GM20000 (cell line): Measurements from ENCODE around the gene MRPL14.
A peak's percentile ranks its signal among the peaks of the same experiment; 100 is the strongest.

ENCODE experiments used
- DNase-seq: peaks from one replicate; pipeline ENCODE4 v3.0.0; 2012; ENCODE audit warnings: low spot score
- CTCF ChIP-seq: IDR thresholded peaks from 2 replicates; pipeline ENCODE4 v1.5.1; 2012; ENCODE audit warnings: mild to moderate bottlenecking, control low read depth; ENCODE audit errors: extremely low read depth, missing control alignments

Gene MRPL14

GRCh38 chr6:44064948-44065272, 62.3 kb downstream of the MRPL14 start:
- no peak for TF ChIP-seq CTCF
- no peak for DNase-seq

- TF ChIP-seq CTCF: no peak
- peak; percentile 64 for DNase-seq
These were observed 62.9 kb downstream of the MRPL14 start for GRCh38 chr6:44064089-44064947.

- no peak for TF ChIP-seq CTCF
These were observed 63.6 kb downstream of the MRPL14 start for GRCh38 chr6:44063561-44064059.

More at GRCh38 chr6:44063561-44064059, 63.6 kb downstream of the MRPL14 start:
- no peak for DNase-seq
